ENCODE results near the gene CRACDL.
"Not testable (repeated sequence)": the region's sequence is repeated elsewhere in the genome, so short reads cannot be mapped to it uniquely, and the experiment has no call there.

Gene CRACDL

GRCh38 chr2:98753801-98754200 lies 182.2 kb downstream of the CRACDL start:
- no peak for DNase-seq (ENCODE audit: low read depth in 1 of 2, low spot score in 1 of 2)

GRCh38 chr2:98752711-98753110 lies 183.3 kb downstream of the CRACDL start:
- DNase-seq (ENCODE audit: low read depth in 1 of 2, low spot score in 1 of 2), result not testable (repeated sequence)

- no peak for DNase-seq (ENCODE audit: low read depth in 1 of 2, low spot score in 1 of 2)
These were observed 184.3 kb downstream of the CRACDL start for GRCh38 chr2:98751748-98752147.

GRCh38 chr2:98750593-98751282 lies 185.3 kb downstream of the CRACDL start:
- no peak for DNase-seq (ENCODE audit: low read depth in 1 of 2, low spot score in 1 of 2)

GRCh38 chr2:98749066-98749450 lies 187.0 kb downstream of the CRACDL start:
- no peak for DNase-seq (ENCODE audit: low read depth in 1 of 2, low spot score in 1 of 2)

- no peak for DNase-seq (ENCODE audit: low read depth in 1 of 2, low spot score in 1 of 2)
These were observed 187.5 kb downstream of the CRACDL start for GRCh38 chr2:98748292-98749065.

- DNase-seq (ENCODE audit: low read depth in 1 of 2, low spot score in 1 of 2), result no peak
These were observed 188.1 kb downstream of the CRACDL start for GRCh38 chr2:98747888-98748287.

GRCh38 chr2:98746426-98746825 lies 189.6 kb downstream of the CRACDL start:
- no peak for DNase-seq (ENCODE audit: low read depth in 1 of 2, low spot score in 1 of 2)

- DNase-seq (ENCODE audit: low read depth in 1 of 2, low spot score in 1 of 2), result no peak
These were observed 191.4 kb downstream of the CRACDL start for GRCh38 chr2:98744595-98744994.

All from stimulated activated CD4-positive, alpha-beta T cell treated with anti-CD3 and anti-CD28 coated beads, Interleukin-15, amount 100 ng/mL, for 1 hour (primary cell).